ENCODE measurements around the gene NFIA. TPM values are rescaled to one million over a fixed set of nuclear protein-coding genes. Genes with fewer than 3 reads are reported as not detected.

Gene NFIA
- total RNA-seq, 1 experiment from 2014 or later = 65.4 TPM

- no peaks in the 10 kb centered on the region for H3K9me3 ChIP-seq (ENCODE audit: low read depth, low read length, poor library complexity, severe bottlenecking)
- H3K27ac ChIP-seq (ENCODE audit: low read depth, low read length, poor library complexity, severe bottlenecking) = no peak overlapping the region
- intact Hi-C loops (cut with micrococcal nuclease; ENCODE audit: unreplicated experiment) = no loop called here
- BruUV-seq (replicated peaks) = no TSS peak
- TF ChIP-seq EZH2 (IDR thresholded peaks at IDR 0.05; ENCODE audit: borderline replicate concordance, low read depth, low read length, poor library complexity, severe bottlenecking) (no peak), CTCF (conservative IDR thresholded peaks at IDR 0.05; ENCODE audit: low read depth, low read length) (no peak)
- no peaks in the 10 kb centered on the region for H3K36me3 ChIP-seq (ENCODE audit: insufficient read depth, low read length, poor library complexity, severe bottlenecking)
- no peak overlapping the region for H3K4me3 ChIP-seq (ENCODE audit: low read depth, low read length, poor library complexity, severe bottlenecking)
- CTCF ChIA-PET = no interaction called here
- peaks cover 33% of the 10 kb centered on the region for H3K4me1 ChIP-seq (ENCODE audit: insufficient read depth, low read length, poor library complexity, severe bottlenecking)
- no peaks in the 10 kb centered on the region for H3K27me3 ChIP-seq (replicated peaks; ENCODE audit: insufficient read depth, low read depth, low read length, poor library complexity)
- peak; percentile 28 for DNase-seq (ENCODE audit: low spot score)
- POLR2A ChIA-PET (ENCODE audit: low non-redundant PET) = no interaction called here
Observed at GRCh38 chr1:61247881-61248752, 165.8 kb downstream of the NFIA start.

GRCh38 chr1:61250933-61251332, 168.6 kb downstream of the NFIA start:
- H3K4me3 ChIP-seq (ENCODE audit: low read depth, low read length, poor library complexity, severe bottlenecking) = no peak overlapping the region
- no TSS peak for BruUV-seq (replicated peaks)
- no peaks in the 10 kb centered on the region for H3K9me3 ChIP-seq (ENCODE audit: low read depth, low read length, poor library complexity, severe bottlenecking)
- intact Hi-C loops (cut with micrococcal nuclease; ENCODE audit: unreplicated experiment) = no loop called here
- no peaks in the 10 kb centered on the region for H3K27me3 ChIP-seq (replicated peaks; ENCODE audit: insufficient read depth, low read depth, low read length, poor library complexity)
- CTCF ChIA-PET = no interaction called here
- TF ChIP-seq EZH2 (IDR thresholded peaks at IDR 0.05; ENCODE audit: borderline replicate concordance, low read depth, low read length, poor library complexity, severe bottlenecking) (no peak), CTCF (conservative IDR thresholded peaks at IDR 0.05; ENCODE audit: low read depth, low read length) (no peak)
- POLR2A ChIA-PET (ENCODE audit: low non-redundant PET) = no interaction called here
- peaks cover 45% of the 10 kb centered on the region for H3K4me1 ChIP-seq (ENCODE audit: insufficient read depth, low read length, poor library complexity, severe bottlenecking)
- H3K36me3 ChIP-seq (ENCODE audit: insufficient read depth, low read length, poor library complexity, severe bottlenecking) = no peaks in the 10 kb centered on the region
- DNase-seq (ENCODE audit: low spot score) = no peak
- no peak overlapping the region for H3K27ac ChIP-seq (ENCODE audit: low read depth, low read length, poor library complexity, severe bottlenecking)

GRCh38 chr1:61253059-61253735, 170.8 kb downstream of the NFIA start:
- H3K36me3 ChIP-seq (ENCODE audit: insufficient read depth, low read length, poor library complexity, severe bottlenecking) = no peaks in the 10 kb centered on the region
- peaks cover 36% of the 10 kb centered on the region for H3K4me1 ChIP-seq (ENCODE audit: insufficient read depth, low read length, poor library complexity, severe bottlenecking)
- H3K27ac ChIP-seq (ENCODE audit: low read depth, low read length, poor library complexity, severe bottlenecking) = no peak overlapping the region
- BruUV-seq (replicated peaks) = no TSS peak
- no peak overlapping the region for H3K4me3 ChIP-seq (ENCODE audit: low read depth, low read length, poor library complexity, severe bottlenecking)
- CTCF ChIA-PET = no interaction called here
- no peaks in the 10 kb centered on the region for H3K9me3 ChIP-seq (ENCODE audit: low read depth, low read length, poor library complexity, severe bottlenecking)
- no peak for TF ChIP-seq CTCF (conservative IDR thresholded peaks at IDR 0.05; ENCODE audit: low read depth, low read length)
- TF ChIP-seq EZH2 (IDR thresholded peaks at IDR 0.05; ENCODE audit: borderline replicate concordance, low read depth, low read length, poor library complexity, severe bottlenecking) = no peak
- intact Hi-C loops (cut with micrococcal nuclease; ENCODE audit: unreplicated experiment) = no loop called here
- no peaks in the 10 kb centered on the region for H3K27me3 ChIP-seq (replicated peaks; ENCODE audit: insufficient read depth, low read depth, low read length, poor library complexity)
- POLR2A ChIA-PET (ENCODE audit: low non-redundant PET) = interaction anchor here (0.5 kb wide), 1 partner anchor 65 kb away, joined by 3 read pairs; no protein-coding TSS in a partner anchor
- peak; percentile 31 for DNase-seq (ENCODE audit: low spot score)
